GM19193 (cell line): ENCODE results near the gene ADCY9.

Source experiments
- POLR2A ChIP-seq: IDR thresholded peaks from 4 replicates; pipeline ENCODE4 v1.6.1; 2011; ENCODE audit not compliant: insufficient read depth, insufficient read length; ENCODE audit errors: extremely low read depth

Gene ADCY9

GRCh38 chr16:3924763-3925162 lies 191.5 kb downstream of the ADCY9 start:
- no peak for TF ChIP-seq POLR2A

GRCh38 chr16:3922241-3922640 lies 194.0 kb downstream of the ADCY9 start:
- TF ChIP-seq POLR2A = no peak

- no peak for TF ChIP-seq POLR2A
Measured at GRCh38 chr16:3920206-3920605, 196.0 kb downstream of the ADCY9 start.

GRCh38 chr16:3919413-3919812 lies 196.8 kb downstream of the ADCY9 start:
- TF ChIP-seq POLR2A = no peak

- no peak for TF ChIP-seq POLR2A
Measured at GRCh38 chr16:3915426-3916260, 200.6 kb downstream of the ADCY9 start.

GRCh38 chr16:3912897-3913296 lies 203.3 kb downstream of the ADCY9 start:
- TF ChIP-seq POLR2A = no peak
